CD8-positive, alpha-beta memory T cell (primary cell): ENCODE measurements around the gene LMF1. TPM values are rescaled to one million over a fixed set of nuclear protein-coding genes. Genes with fewer than 3 reads are reported as not detected.

Experiments
- CTCF ChIA-PET: fragments of 350-600 bp; sonication (Branson Sonifier 250); formaldehyde crosslinking; loops from one replicate; lab custom pipeline; 2021; ENCODE audit warnings: antibody characterized with exemption; lab: Charles Lee
- POLR2A ChIA-PET: fragments of 350-600 bp; sonication (Branson Sonifier 250); formaldehyde crosslinking; loops from one replicate; lab custom pipeline; 2021; ENCODE audit warnings: antibody characterized with exemption; lab: Charles Lee
- DNase-seq, 5 donors: peaks; one replicate each; pipeline versions ENCODE4 v3.0.0 to v3.0.0-alpha.2; 2020 to 2022; ENCODE audit warnings: mixed read lengths in 1 of 5
- H3K27ac ChIP-seq: one replicate; pipeline ENCODE4 v1.7.0; 2013; ENCODE audit warnings: low read depth, mild to moderate bottlenecking, low read length, moderate library complexity
- H3K27me3 ChIP-seq: 2 replicates; pipeline ENCODE4 v1.7.0; 2013; ENCODE audit warnings: low read length, mild to moderate bottlenecking; ENCODE audit not compliant: insufficient read depth, poor library complexity, severe bottlenecking
- H3K36me3 ChIP-seq: 2 replicates; pipeline ENCODE4 v1.7.0; 2013; ENCODE audit warnings: mild to moderate bottlenecking, low read length, moderate library complexity; ENCODE audit not compliant: insufficient read depth
- H3K4me1 ChIP-seq: 2 replicates; pipeline ENCODE4 v1.7.0; 2013; ENCODE audit warnings: mild to moderate bottlenecking, low read length, moderate library complexity; ENCODE audit not compliant: insufficient read depth
- H3K4me3 ChIP-seq: 2 replicates; pipeline ENCODE4 v1.7.0; 2013; ENCODE audit warnings: mild to moderate bottlenecking, low read length
- H3K9me3 ChIP-seq: 2 replicates; pipeline ENCODE4 v1.7.0; 2013; ENCODE audit warnings: mild to moderate bottlenecking, low read length
- H3K27ac Mint-ChIP-seq, 8 donors: one replicate each; pipeline ENCODE4 v1.8.0; 2020 to 2021; ENCODE audit warnings: mixed read lengths in 8 of 8, mild to moderate bottlenecking in 6 of 8, inconsistent platforms in 3 of 8, moderate library complexity in 3 of 8
- H3K27me3 Mint-ChIP-seq, 2 donors: one replicate each; pipeline ENCODE4 v1.8.0; 2020 to 2021; ENCODE audit warnings: mixed read lengths in 2 of 2, mild to moderate bottlenecking in 1 of 2, moderate library complexity in 1 of 2
- H3K36me3 Mint-ChIP-seq, 3 donors: one replicate each; pipeline ENCODE4 v1.8.0; 2020 to 2021; ENCODE audit warnings: mixed read lengths in 3 of 3, inconsistent platforms in 1 of 3, mild to moderate bottlenecking in 1 of 3
- H3K4me1 Mint-ChIP-seq, 3 donors: one replicate each; pipeline ENCODE4 v1.8.0; 2020 to 2021; ENCODE audit warnings: mixed read lengths in 3 of 3, inconsistent platforms in 1 of 3, mild to moderate bottlenecking in 1 of 3
- H3K4me3 Mint-ChIP-seq, 7 donors: one replicate each; pipeline ENCODE4 v1.8.0; 2020 to 2021; ENCODE audit warnings: mixed read lengths in 7 of 7, mild to moderate bottlenecking in 6 of 7, moderate library complexity in 4 of 7, inconsistent platforms in 2 of 7
- H3K9me3 Mint-ChIP-seq, 5 donors: one replicate each; pipeline ENCODE4 v1.8.0; 2020 to 2022; ENCODE audit warnings: mixed read lengths in 5 of 5, mild to moderate bottlenecking in 3 of 5, moderate library complexity in 2 of 5, inconsistent platforms in 1 of 5
- polyA plus RNA-seq: library from polyadenylated mRNA; unstranded; fragments of 300-500 nt; fragmentation: Illumina TruSeq; gene quantifications from one replicate; pipeline ENCODE4 v1.2.3, GENCODE V29; 2021
- total RNA-seq, 2 experiments: library from RNA; stranded (reverse); gene quantifications; one replicate each; pipeline ENCODE4 v1.2.3, GENCODE V29; 2021

Gene LMF1
- total and polyA plus RNA-seq, 3 experiments from 2014 or later = 11.7 to 15.8 (median 14.0) TPM

- H3K36me3 ChIP-seq = peaks cover 6% of the 10 kb centered on the region
- no peaks in the 10 kb centered on the region for H3K4me1 ChIP-seq
- H3K27me3 Mint-ChIP-seq = peaks cover 0 to 2% of the 10 kb centered on the region in 2 donors
- no peak overlapping the region for H3K27ac Mint-ChIP-seq
- CTCF ChIA-PET = no interaction called here
- H3K27ac ChIP-seq = no peak overlapping the region
- H3K9me3 Mint-ChIP-seq = no peaks in the 10 kb centered on the region
- no peak for DNase-seq
- no peaks in the 10 kb centered on the region for H3K27me3 ChIP-seq
- peaks cover 0 to 4% (median 0%) of the 10 kb centered on the region in 3 donors for H3K4me1 Mint-ChIP-seq
- no peak overlapping the region for H3K4me3 Mint-ChIP-seq
- peaks cover 0 to 59% (median 10%) of the 10 kb centered on the region in 3 donors for H3K36me3 Mint-ChIP-seq
- POLR2A ChIA-PET = no interaction called here
- no peak overlapping the region for H3K4me3 ChIP-seq
- no peaks in the 10 kb centered on the region for H3K9me3 ChIP-seq
Observed at GRCh38 chr16:910181-910580, 60.6 kb downstream of the LMF1 start.

GRCh38 chr16:909281-910000 is 61.3 kb downstream of the LMF1 start:
- Histone ChIP-seq H3K27ac (no peak overlapping the region), H3K4me1 (no peaks in the 10 kb centered on the region), H3K27me3 (no peaks in the 10 kb centered on the region), H3K36me3 (peaks cover 6% of the 10 kb centered on the region), H3K4me3 (no peak overlapping the region), H3K9me3 (no peaks in the 10 kb centered on the region)
- peak overlapping the region in 1 of 8 donors; percentile 57 for H3K27ac Mint-ChIP-seq
- no peak for DNase-seq
- no peak overlapping the region for H3K4me3 Mint-ChIP-seq
- H3K9me3 Mint-ChIP-seq = no peaks in the 10 kb centered on the region
- ChIA-PET POLR2A (no interaction called here), CTCF (no interaction called here)
- H3K36me3 Mint-ChIP-seq = peaks cover 0 to 61% (median 10%) of the 10 kb centered on the region in 3 donors
- H3K27me3 Mint-ChIP-seq = peaks cover 0 to 2% of the 10 kb centered on the region in 2 donors
- peaks cover 0 to 3% (median 0%) of the 10 kb centered on the region in 3 donors for H3K4me1 Mint-ChIP-seq

GRCh38 chr16:908526-909155 is 62.1 kb downstream of the LMF1 start:
- no peak overlapping the region for H3K4me3 ChIP-seq
- Mint-ChIP-seq H3K27ac (no peak overlapping the region), H3K4me1 (peaks cover 0 to 3% (median 0%) of the 10 kb centered on the region in 3 donors)

GRCh38 chr16:907842-908241 is 62.9 kb downstream of the LMF1 start:
- Histone ChIP-seq H3K36me3 (peaks cover 6% of the 10 kb centered on the region), H3K4me3 (no peak overlapping the region), H3K27me3 (no peaks in the 10 kb centered on the region), H3K4me1 (no peaks in the 10 kb centered on the region), H3K27ac (no peak overlapping the region), H3K9me3 (no peaks in the 10 kb centered on the region)
- peaks cover 0 to 54% (median 10%) of the 10 kb centered on the region in 3 donors for H3K36me3 Mint-ChIP-seq
- DNase-seq = no peak
- no peak overlapping the region for H3K4me3 Mint-ChIP-seq
- peaks cover 0 to 3% (median 0%) of the 10 kb centered on the region in 3 donors for H3K4me1 Mint-ChIP-seq
- ChIA-PET CTCF (no interaction called here), POLR2A (no interaction called here)
- peaks cover 0 to 2% of the 10 kb centered on the region in 2 donors for H3K27me3 Mint-ChIP-seq
- H3K9me3 Mint-ChIP-seq = no peaks in the 10 kb centered on the region
- H3K27ac Mint-ChIP-seq = peak overlapping the region in 1 of 8 donors; percentile 41

More at GRCh38 chr16:908526-909155, 62.1 kb downstream of the LMF1 start:
- H3K27ac ChIP-seq = no peak overlapping the region
- H3K4me3 Mint-ChIP-seq = no peak overlapping the region
- CTCF ChIA-PET = no interaction called here
- H3K4me1 ChIP-seq = no peaks in the 10 kb centered on the region
- no peaks in the 10 kb centered on the region for H3K27me3 ChIP-seq
- H3K36me3 ChIP-seq = peaks cover 6% of the 10 kb centered on the region
- H3K27me3 Mint-ChIP-seq = peaks cover 0 to 2% of the 10 kb centered on the region in 2 donors
- POLR2A ChIA-PET = no interaction called here
- H3K9me3 ChIP-seq = no peaks in the 10 kb centered on the region
- peaks cover 0 to 58% (median 10%) of the 10 kb centered on the region in 3 donors for H3K36me3 Mint-ChIP-seq
- no peaks in the 10 kb centered on the region for H3K9me3 Mint-ChIP-seq
- DNase-seq = peak in 1 of 5 donors; percentile 36

GRCh38 chr16:907361-907760 is 63.4 kb downstream of the LMF1 start:
- peaks cover 0 to 3% (median 0%) of the 10 kb centered on the region in 3 donors for H3K4me1 Mint-ChIP-seq
- H3K27ac Mint-ChIP-seq = peak overlapping the region in 1 of 8 donors; percentile 41
- H3K36me3 Mint-ChIP-seq = peaks cover 0 to 54% (median 10%) of the 10 kb centered on the region in 3 donors
- Histone ChIP-seq H3K4me1 (no peaks in the 10 kb centered on the region), H3K9me3 (no peaks in the 10 kb centered on the region), H3K4me3 (no peak overlapping the region), H3K36me3 (peaks cover 6% of the 10 kb centered on the region), H3K27me3 (no peaks in the 10 kb centered on the region), H3K27ac (no peak overlapping the region)
- ChIA-PET CTCF (no interaction called here), POLR2A (no interaction called here)
- H3K27me3 Mint-ChIP-seq = peaks cover 0 to 2% of the 10 kb centered on the region in 2 donors
- no peak for DNase-seq
- no peak overlapping the region for H3K4me3 Mint-ChIP-seq
- H3K9me3 Mint-ChIP-seq = no peaks in the 10 kb centered on the region

DNA sequence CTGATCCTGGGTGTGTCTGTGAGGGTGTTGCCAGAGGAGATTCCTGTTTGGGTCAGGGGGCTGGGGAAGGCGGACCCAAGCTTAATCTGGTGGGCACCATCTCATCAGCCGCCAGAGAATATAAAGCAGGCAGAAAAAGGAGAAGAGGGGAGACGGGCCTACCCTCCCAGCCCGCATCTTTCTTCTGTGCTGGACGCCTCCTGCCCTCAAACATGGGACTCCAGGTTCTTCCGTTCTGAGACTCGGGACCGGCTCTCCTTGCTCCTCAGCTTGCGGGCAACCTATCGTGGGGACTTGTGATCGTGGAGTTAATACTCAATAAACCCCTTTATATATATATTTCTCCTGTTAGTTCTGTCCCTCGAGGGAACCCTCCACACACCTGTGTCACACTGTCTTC is 64.5 kb downstream of the LMF1 start:
- no peaks in the 10 kb centered on the region for H3K27me3 ChIP-seq
- POLR2A ChIA-PET = no interaction called here
- Mint-ChIP-seq H3K4me3 (no peak overlapping the region), H3K27me3 (peaks cover 0 to 2% of the 10 kb centered on the region in 2 donors), H3K36me3 (peaks cover 0 to 51% (median 10%) of the 10 kb centered on the region in 3 donors), H3K4me1 (peaks cover 0 to 2% (median 0%) of the 10 kb centered on the region in 3 donors), H3K27ac (peak overlapping the region in 2 of 8 donors; percentile 16 to 50), H3K9me3 (no peaks in the 10 kb centered on the region)
- CTCF ChIA-PET = no interaction called here
- no peak overlapping the region for H3K27ac ChIP-seq
- H3K4me3 ChIP-seq = no peak overlapping the region
- H3K36me3 ChIP-seq = peaks cover 6% of the 10 kb centered on the region
- no peaks in the 10 kb centered on the region for H3K4me1 ChIP-seq
- peak in 1 of 5 donors; percentile 30 for DNase-seq
- no peaks in the 10 kb centered on the region for H3K9me3 ChIP-seq

GRCh38 chr16:901715-902601 is 68.8 kb downstream of the LMF1 start:
- H3K4me3 Mint-ChIP-seq = no peak overlapping the region
- H3K27ac Mint-ChIP-seq = no peak overlapping the region
- CTCF ChIA-PET = no interaction called here
- no peaks in the 10 kb centered on the region for H3K9me3 Mint-ChIP-seq
- Histone ChIP-seq H3K36me3 (peaks cover 5% of the 10 kb centered on the region), H3K4me1 (no peaks in the 10 kb centered on the region), H3K27me3 (no peaks in the 10 kb centered on the region), H3K4me3 (no peak overlapping the region), H3K27ac (no peak overlapping the region), H3K9me3 (no peaks in the 10 kb centered on the region)
- peak in 1 of 5 donors; percentile 39 for DNase-seq
- peaks cover 0 to 34% (median 5%) of the 10 kb centered on the region in 3 donors for H3K36me3 Mint-ChIP-seq
- H3K4me1 Mint-ChIP-seq = peaks cover 0 to 2% (median 0%) of the 10 kb centered on the region in 3 donors
- peaks cover 0 to 2% of the 10 kb centered on the region in 2 donors for H3K27me3 Mint-ChIP-seq
- POLR2A ChIA-PET = no interaction called here
